HG03354 (cell line): Measurements from ENCODE around the gene MESD.

ENCODE experiments used
- ATAC-seq: cut with Tn5 transposase; IDR thresholded peaks from one replicate; pipeline ENCODE4 v1.9.1; 2021; ENCODE audit warnings: mild to moderate bottlenecking; ENCODE audit not compliant: unreplicated experiment, poor library complexity, severe bottlenecking

MESD gene

DNA sequence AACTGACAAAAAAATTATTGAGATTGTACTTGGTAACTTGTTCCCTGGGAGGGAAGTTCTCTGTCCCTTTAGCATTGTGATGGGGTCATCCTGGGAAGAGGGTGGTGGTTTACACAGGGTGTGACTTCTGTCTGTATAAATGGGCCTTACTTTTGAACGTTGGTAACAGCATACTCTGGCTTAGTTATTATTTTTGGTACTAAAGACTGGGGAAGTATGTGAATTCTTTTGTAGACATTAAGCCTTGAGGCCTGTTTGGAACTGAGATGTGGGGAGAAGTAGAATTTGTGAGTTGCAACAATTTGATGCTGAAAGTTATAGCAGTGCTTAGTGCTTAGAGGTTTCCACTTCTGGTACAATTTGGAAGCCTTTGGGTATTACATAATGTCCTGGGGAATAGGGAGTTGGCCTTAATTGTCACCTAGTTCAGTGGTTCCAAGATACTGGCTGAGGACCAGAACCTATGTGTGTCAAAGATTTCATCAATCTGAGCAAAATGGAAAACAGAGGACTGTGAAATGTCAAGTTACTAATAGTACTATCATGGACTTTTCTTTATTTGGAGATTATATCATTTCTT, 27.0 kb upstream of the MESD start:
- ATAC-seq, result no peak

DNA sequence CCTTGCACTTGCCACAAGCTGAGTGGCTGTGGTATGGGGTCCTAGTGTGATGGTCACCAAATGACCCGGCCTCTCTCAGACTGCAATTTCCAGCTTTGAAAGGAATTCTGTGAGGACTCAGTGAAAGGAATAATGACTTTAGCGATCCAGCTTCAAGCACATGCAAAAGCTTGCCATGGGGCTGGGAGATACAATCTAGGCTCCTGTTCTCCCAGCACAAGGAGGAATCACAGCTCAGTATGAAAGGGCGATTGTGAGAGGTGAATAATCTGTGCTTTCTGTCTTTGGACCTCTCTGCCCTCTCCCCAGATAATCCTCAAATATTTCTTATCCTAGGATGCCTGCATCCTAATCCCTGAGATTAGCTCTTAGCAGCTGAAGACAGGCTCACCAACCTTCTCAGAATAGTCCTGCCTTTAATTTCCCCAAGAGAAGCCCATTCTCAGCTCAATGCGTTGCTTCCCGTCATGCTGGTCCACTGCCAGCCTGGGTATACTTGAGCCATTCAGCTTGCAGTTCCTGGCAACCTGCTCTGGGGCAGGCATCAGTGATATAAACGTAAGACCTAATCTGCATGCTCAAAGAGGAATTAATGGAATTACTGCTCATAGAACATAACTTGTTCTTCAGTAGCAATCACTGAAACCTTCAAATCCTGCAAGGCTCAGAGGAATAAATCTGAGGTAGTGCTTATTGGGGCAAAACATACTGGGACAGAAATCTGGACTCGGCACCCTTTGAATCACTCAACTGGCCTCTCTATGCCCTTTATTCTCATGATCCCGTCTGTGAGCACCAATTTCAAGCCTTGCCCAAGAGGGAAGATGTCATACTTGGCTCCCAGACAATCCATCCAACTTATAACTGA, 26.2 kb upstream of the MESD start:
- ATAC-seq, result no peak

DNA sequence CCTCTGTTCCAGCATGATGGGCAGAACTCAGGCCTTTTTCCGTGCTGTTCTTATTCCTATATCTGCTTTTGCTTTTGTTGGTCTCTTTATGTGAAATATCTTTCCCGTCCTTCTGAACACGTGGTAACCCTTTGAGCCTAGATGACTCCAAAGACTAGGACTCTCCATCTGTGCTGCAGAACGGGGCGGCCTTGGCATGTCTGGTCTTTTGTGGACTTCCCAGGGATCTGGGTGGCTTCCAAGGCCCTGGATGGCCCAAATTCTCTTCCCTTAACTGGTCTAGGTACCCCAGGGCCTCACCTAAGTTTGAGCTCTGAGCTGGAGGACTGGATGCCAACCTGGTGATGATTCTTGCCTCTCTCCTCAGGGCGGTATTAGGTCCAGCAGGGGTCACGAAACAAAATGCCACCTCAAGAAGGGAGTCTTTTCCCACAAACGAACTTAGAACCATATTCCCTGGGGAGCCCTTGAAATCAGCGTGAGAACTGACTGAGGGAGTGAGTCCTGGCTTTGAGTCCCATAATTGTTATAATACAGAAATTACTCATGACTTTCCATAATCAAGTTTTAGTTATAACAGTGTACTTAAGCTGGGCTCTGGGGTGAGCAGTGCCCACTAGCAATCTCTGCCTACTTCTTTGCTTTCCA, 25.0 kb upstream of the MESD start:
- ATAC-seq, result no peak

DNA sequence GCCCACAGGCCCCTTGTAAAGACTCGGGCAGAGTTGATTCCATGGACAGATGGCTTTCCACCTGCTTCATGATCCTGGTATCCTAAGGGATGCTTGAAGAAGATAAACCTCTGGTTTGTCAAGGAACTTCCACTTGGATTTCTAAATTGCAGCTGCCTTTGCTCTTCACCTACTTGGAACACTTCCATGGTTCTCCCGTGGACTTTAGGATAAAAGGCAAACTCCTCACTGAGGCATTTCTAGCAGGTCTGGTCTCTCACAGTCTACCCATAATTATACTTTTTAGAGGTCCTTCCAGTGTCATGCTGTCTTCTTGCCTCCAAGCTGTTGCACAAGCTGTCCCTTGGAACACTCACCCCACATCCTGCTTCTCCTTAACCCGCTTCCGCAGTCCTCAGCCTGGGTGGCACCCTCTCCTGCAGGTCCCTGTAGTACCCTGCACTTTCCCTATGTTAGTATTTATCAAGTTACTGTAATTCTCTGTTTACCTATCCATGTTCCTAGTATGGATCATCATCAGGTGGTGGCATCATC, 23.8 kb upstream of the MESD start:
- ATAC-seq, result no peak

DNA sequence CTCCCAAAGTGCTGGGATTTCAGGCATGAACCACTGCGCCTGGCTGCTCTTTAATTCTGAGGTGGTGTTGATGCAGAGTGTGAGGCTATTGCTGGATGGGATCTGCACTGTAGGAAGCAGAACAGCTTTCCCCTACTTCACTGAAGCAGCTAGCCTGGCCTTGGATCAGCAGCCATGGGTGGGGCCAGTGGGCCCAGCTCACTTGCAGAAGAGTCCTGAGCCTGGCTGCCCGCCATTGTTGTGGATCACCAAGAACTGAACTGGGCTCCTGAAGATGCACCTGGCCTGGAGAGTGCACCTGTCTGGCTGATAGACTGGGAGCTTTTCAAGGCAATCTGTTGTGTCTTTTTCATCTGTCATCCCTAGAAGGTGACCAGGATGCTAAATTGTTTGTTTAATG, 23.0 kb upstream of the MESD start:
- ATAC-seq, result no peak

DNA sequence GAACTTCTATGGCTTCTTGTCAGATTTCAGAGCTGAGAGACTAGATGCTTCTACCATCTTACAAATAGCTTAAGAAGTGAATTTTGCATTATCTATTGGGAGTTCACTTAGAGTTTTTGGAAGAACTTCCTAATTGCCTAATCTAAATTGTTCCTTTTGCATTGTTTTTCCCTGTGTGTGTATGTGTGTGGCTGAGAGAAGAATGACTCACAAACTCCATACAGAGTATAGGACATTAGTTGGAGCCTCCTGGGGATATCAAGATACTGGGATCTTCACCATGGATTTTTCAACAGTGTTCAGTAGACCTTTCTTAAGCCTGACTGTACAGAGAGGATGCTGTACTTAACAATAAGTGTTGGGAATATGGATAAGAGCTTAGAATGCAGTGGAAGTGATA, 22.0 kb upstream of the MESD start:
- ATAC-seq, result no peak

DNA sequence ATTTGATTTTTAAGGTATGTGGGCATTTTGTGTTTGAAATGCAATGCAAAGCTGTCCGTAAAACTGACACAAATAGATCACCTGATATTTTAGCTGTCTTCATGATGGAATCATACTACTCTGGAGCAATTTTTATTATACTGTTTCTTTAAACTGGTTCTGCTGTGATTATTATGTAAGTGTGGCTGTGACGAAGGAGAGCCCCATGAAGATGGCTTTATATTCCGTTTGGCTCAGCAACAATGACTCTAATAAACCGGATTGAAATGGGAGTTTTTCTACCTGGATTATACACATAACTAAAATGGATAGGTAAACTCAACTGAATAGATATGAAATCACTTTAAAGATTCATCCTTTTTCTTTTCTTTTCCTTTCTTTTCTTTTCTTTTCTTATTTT, 20.5 kb upstream of the MESD start:
- ATAC-seq, result no peak

DNA sequence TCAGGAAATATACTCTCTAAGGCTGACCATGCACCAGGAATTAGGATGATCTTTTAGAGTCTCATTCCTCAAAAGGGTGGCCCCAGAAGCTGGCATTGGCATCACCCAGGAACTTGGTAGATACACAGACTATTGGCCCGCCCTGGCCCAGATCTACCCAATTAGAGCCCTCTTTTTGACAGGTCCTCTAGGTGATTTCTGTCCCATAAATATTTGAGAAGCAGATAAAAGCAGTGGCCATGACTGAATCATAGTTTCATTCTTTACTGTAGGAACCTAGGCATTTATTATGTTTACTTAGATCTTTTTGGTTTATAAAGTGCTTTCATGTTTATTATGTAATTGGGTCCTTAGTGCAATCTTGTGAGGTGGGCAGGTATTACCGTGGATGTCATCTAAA, 18.7 kb upstream of the MESD start:
- no peak for ATAC-seq

DNA sequence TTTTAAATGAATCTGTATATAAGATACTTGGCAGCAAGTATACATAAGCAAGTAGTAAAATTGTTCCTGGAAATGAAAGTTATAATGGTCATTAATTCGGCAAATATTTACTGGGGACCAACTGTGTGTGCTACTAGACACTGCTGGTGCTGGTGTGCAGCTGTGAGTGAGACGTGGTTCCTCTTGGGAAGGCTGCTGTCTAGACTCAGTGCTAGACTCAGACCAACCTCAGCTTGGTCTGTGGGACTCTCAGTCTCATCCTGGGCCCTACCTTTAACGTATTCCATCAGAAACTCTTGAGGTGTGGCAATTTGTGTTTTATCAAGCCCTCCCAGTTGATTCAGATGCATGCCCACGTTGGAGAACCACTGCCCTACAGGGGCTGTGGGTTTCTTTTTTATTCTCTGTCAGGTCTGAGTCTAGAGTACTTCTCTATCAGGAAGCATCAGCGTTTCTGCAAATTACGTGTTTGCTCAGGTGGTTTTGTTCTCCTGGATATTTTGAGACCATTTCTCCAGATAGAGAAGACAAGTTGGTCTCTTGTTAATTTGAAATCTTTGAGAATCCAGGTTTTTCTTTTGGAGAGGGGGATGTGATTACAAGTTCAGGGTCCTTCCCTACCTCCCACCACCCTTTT, 17.9 kb upstream of the MESD start:
- ATAC-seq, result no peak

DNA sequence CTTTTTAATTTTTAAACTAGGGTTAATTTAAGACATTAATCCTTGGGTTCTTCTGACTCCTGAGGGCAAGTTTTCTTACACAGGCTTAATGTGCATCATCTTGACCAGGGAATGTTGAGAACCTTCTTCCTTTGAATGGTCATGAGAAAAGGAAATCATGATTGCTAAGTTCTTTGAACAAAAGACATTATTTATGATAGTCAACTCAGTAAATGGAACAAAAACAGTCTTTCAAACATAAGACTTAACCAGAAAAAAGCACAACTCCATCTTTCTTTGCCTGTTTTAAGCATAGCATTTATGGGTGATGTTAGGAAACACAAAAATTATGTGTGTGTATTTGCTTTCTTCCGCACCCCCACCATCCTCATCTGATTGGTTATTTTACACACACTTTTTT, 16.5 kb upstream of the MESD start:
- no peak for ATAC-seq

DNA sequence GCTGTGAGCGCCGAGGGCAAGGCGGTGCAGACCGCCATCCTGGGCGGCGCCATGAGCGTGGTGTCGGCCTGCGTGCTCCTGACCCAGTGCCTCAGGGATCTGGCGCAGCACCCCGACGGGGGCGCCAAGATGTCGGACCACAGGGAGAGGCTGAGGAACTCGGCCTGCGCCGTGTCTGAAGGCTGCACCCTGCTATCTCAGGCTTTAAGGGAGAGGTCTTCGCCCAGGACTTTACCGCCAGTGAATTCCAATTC, 13.4 kb upstream of the MESD start:
- no peak for ATAC-seq

DNA sequence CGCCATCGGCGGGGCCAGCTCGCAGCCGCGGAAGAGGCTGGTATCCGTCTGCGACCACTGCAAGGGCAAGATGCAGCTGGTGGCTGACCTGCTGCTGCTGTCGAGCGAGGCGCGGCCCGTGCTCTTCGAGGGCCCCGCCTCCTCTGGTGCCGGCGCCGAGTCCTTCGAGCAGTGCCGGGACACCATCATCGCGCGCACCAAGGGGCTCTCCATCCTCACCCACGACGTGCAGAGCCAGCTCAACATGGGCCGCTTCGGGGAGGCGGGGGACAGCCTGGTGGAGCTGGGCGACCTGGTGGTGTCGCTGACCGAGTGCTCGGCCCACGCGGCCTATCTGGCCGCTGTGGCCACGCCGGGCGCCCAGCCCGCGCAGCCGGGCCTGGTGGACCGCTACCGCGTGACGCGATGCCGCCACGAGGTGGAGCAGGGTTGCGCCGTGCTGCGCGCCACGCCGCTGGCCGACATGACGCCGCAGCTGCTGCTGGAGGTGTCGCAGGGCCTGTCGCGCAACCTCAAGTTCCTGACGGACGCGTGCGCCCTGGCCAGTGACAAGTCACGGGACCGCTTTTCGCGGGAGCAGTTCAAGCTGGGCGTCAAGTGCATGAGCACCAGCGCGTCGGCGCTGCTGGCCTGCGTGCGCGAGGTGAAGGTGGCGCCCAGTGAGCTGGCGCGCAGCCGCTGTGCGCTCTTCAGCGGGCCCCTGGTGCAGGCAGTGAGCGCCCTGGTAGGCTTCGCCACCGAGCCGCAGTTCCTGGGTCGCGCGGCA, 12.9 kb upstream of the MESD start:
- ATAC-seq, result no peak

DNA sequence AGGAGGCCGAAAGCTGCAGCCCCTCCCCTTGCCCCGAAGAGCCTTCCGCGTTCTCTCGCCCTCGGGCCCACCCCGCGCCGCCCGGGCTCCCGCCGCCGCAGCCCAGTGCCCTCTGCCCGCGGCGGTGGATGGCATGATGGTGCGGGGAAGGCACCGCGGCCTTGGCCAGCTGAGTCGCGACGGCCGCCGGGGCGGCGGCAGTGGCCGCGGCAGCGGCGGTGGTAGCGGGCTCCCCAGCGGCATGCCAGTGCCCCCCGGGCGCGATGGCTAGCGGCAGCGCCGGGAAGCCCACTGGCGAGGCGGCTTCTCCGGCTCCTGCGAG, 12.4 kb upstream of the MESD start:
- ATAC-seq, result no peak

DNA sequence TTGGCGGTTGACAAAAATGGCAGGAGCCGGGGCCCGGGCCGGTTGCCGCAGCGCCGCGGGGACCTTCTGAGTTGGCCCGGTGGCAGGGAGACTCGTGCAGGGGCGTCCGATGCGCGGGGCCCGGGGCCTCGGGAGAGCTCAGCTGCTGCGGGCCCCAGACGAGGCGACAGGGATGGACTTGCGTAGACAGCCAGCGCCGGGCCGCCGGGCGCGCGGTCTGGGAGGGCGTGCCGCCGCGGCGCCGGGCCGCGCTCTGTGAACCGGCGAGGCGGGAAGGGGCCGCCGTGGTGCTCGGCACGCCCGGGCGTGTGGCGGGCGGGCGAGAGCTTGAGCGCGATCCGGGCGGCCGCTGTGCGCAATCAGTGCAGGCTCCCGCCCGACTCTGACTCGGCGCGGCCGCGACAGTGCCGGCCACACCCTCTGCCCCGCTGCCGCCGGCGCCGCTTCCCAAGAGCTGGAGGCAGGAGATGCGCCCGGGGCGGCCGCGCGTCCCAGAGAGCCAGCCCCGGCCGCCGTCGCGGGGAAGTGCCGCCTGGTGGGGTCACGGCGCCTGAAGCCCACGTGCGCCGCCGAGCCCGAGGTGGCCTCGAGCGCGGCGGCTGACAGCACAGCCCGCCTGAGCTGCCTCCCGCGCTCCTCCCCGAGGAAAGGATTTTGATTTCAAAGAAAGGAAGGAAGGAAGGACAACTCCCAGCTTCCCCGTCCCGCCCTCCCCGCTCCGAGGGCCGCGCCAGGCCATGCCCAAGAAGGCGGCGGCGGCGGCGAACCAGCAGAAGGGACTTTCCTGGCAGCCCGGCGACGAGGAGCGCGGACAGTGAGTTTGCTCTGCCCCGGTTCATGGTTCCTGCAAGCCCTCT, 11.8 kb upstream of the MESD start:
- ATAC-seq, result peak; percentile 43

DNA sequence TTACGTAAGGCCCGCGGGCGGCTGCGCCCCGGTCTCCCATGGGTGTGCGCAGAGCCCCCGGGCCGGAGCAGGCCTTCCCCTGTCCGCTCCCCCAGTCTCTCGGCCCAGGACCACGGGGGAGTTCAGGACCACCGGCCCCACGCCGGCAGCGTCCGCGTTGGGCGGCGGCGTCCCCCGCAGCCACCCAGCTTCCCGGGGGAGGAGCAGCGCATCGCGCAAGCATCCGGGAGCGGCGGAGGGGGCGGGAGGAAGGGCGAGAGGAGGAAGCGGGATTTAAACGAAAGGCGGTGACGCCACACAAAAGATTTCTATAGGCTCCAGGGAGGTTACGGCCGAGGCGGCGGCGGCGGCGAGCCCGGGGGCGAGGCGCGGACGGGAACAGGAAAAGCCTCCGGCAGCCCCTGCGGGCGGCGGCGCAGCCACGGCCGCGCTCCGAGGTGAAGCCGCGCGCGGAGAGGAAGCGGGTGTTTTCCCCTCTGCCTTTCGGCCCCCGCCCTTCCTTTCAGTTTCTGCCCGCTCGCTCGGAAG, 11.1 kb upstream of the MESD start, which contains the start of gene TLNRD1:
TSS of gene TLNRD1 (plus strand) at position 300 of the 528 bp plus-strand sequence. CDS start 1,349 bp downstream, outside the sequence.
- peak; percentile 59 for ATAC-seq

DNA sequence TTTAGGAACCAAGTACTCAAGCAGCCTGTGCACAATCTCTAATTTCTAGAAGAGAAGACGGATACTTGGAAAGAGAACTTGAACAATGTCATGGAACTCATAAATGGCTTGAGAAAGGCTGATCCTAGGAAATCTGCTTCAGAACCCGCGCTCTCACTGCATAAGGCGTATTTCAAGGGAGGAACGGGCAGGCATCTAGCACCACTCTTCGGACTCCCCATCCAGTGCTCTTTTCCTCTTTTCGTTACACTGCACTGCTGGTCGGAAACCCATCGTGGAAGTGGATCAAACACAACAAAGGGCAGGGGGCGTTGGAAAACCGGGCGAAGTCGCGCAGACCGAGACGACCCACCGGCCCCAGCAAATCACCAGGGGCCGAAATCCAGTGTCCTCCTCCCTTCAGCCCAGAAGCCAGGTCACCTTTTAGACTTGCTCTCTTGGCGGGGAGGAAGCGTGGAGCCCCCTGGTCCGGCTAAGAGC, 10.6 kb upstream of the MESD start:
- no peak for ATAC-seq

DNA sequence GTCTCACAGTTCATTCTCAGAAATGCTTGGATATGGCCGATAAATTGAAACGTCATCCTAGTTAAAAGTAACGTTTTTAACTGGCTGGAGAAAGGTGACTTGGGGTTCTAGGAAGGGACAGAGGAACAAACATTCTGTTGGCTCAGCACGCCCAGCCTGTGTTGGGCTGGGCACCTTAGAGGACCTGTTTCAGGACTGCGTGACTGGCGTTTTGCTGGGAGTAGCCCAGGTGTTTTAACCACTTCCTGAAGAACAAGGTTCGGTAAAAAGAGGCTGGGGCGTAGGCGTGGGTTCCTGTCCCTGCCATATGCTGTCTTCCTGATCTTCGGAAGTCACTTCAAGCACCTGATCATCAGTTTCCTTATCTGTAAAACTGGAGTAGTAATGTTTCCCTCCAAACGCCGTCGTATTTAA, 10.0 kb upstream of the MESD start:
- peak; percentile 30 for ATAC-seq

DNA sequence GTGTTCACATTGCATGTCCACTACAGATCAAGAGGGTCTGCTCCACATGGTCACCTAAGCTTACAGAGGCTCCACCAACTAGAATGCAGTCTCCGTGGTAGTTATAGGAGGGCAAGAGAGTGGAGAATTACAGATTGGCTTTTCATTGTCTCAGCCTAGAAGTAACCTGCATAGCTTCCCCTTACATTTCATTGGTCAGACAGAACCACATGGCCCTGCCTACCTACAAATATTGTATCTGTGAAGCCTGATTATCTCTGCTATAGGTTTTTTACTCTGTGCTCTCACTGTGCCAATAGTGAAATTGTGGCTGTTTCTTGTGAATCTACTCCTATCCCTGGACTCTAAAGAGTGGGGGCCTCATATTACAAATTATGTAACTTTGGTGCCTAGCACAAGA, 8.6 kb upstream of the MESD start:
- no peak for ATAC-seq

DNA sequence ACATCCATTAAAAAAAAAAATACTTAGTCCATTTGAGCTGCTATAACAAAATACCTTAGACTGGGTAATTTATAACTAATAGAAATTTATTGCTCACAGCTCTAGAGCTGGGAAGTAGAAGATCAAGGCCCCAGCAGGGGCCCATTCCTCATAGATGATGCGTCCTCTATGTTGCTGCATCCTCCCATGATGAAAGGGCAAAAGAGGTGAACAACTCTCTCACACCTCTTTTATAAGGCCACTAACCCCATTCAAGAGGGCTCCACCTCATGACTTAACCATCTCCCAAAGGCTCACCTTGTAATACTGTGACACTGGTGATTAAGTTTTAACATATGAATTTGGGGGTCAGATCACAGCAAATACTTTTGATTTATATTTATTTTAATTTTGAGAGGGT, 8.1 kb upstream of the MESD start:
- ATAC-seq, result no peak
